ENCODE measurements around the gene RCL1.
"Not testable (repeated sequence)": the region's sequence is repeated elsewhere in the genome, so short reads cannot be mapped to it uniquely, and the experiment has no call there.

Gene RCL1

DNA sequence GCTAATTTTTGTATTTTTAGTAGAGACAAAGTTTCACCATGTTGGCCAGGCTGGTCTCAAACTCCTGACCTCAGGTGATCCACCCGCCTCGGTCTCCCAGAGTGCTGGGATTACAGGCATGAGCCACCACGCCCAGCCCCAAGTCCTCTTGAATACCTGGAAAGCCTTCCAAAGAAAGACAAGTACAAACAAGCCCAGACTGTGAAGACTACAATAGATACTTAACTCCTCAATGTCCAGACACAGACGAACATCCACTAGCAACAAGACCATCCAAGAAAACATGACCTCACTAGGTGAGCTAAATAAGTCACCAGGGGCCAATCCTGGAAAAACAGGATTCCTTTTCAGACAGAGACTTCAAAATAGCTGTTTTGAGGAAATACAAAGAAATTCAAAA, 9.6 kb upstream of the RCL1 start:
- DNase-seq (ENCODE audit: low read depth in 3 of 3) = not testable (repeated sequence)

DNA sequence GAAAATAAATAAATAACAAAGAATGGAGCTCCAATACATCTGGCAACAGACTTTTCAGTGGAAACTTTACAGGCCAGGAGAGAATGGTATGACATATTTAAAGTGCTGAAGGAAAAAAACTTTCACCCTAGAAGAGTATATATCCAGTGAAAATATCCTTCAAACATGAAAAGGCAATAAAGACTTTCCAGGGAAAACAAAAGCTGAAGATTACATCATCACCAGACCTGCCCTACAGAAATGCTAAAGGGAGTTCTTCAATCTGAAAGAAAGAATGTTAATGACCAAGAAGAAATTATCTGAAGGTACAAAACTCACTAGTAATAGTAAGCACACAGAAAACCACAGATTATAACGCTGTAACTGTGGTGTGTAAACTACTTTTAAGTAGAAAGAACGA, 8.3 kb upstream of the RCL1 start:
- DNase-seq (ENCODE audit: low read depth in 3 of 3) = no peak

DNA sequence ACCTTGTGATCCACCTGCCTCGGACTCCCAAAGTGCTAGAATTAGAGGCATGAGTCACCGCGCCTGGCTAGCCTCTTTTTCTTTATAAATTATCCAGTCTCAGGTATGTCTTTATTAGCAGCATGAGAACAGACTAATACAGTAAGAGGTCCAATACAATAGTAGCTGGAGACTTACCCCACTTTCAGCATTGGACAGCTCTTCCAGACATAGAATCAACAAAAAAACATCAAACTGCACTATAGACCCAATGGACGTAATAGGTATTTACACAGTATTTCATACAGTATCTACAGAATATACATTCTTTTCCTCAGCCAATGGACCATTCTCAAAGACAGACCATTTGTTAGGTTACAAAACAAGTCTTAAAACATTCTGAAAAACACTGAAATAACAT, 6.1 kb upstream of the RCL1 start:
- DNase-seq (ENCODE audit: low read depth in 3 of 3) = no peak

DNA sequence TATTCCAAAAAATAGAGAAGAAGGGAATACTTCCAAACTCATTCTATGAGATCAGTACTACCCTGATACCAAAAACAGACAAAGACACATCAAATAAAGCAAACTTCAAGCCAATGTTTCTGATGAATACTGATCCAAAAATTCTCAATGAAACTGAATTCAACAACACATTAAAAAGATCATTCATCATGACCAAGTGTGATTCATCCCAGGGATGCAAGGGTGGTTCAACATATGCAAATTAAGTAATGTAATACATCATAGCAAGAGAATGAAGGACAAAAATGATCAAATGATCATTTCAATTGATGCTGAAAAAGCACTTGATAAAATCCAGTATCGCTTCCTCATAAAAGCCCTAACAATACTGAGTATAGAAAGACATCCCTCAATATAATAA, 4.9 kb upstream of the RCL1 start:
- no peak for DNase-seq (ENCODE audit: low read depth in 3 of 3)

DNA sequence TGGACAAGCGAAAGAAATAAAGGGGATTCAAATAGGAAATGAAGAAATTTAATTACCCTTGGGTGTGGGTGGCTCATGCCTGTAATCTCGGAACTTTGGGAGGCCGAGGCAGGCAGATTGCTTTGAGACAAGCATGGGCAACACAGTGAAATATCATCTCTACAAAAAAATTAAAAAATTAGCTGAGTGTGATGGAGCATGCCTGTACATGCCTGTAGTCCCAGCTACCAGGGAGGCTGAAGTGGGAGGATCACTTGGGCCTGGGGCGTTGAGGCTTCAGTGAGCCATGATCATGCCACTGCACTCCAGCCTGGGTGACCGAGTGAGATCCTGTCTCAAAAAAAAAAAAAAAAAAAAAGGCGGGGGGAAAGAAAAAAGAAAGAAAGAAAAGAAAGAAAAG, 4.0 kb upstream of the RCL1 start:
- no peak for DNase-seq (ENCODE audit: low read depth in 3 of 3)

DNA sequence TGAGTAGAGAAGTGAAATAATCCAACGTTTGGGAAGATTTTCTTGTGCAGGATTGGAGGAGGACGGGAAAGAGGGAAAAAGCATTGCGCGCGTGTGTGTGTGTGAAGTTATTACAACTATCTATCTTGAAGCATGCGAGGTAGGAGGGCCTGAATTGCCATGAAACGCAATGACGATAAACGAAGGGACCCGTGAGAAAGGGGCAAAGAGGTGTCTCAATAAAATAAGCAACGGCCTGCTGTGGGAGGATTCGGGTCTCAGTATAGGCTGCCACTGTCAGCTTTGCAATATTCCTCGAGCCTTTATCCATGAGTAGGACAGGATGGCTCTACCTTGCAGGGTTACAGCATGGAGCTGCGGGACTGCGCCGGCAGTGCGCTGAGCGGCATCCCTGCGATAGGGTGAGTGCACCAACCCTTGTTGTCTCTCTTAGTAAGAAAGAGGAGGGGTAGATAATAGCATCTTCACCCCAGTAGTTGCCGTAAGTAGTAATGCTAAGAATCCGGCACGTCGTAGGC, 631 bp upstream of the RCL1 start:
- no peak for DNase-seq (ENCODE audit: low read depth in 3 of 3)

DNA sequence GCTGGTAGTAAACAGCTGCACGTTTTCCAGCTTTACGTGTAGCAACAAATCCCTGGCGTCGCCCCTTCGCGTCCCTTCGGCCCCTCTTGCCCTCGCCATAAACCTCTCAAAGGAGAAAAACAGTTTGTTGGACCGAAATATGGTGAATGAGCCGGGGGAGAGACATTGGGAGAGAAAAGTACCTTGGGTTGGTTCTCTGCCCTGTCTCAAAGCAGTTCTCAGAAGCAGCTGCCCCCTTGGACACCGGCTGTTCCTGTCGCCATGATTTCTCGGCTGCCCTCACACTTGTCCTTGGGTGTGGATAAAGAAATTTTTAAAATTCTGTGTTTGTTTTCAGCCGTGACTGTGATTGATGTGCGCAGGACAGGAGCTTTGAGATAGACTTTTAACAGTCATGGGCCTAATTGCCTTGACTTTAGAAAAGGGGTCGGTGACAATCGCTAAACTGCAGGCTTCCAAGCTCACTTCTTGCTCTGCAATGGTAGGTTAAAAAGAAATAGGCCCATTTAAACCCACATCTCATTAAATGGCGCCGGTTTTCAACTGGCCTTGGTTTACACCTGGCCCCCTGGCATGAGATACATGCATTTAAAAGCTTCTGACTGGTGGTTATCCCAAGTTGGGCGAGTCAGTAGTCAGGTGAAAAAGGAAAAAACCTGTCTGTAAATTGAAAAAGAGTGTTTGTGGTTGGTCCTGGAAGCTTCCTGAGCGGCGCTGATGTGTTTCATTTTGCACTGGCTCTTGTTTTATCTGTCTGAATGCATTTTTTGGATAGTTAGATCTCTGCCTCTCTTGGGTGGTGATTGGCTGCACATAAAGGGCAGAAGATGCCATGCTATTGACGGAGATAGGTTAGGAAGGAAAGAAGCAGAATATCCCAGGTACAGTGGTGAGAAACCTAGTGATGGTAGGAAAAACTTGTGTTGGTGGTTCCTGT, 983 bp downstream of the RCL1 start:
- DNase-seq (ENCODE audit: low read depth in 3 of 3) = no peak

DNA sequence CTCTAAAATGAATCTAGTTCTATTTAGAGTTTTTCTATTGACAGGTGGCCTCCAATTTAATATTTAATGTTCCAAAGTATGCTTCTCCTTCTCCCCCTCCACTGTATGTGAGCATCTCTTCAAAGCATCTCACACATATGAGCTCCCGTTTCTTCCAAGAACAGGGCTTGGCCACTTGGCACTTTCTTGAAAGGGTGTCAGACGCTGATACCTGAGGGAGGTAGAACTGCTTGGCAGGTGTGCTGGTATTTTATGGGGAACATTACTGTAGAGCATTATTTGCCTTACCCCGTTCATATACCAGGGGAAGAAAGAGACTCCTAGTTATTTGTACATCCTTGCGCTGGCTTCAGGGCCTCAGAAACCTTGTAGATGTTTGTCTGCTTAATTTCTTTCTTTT, 1.9 kb downstream of the RCL1 start:
- no peak for DNase-seq (ENCODE audit: low read depth in 3 of 3)

DNA sequence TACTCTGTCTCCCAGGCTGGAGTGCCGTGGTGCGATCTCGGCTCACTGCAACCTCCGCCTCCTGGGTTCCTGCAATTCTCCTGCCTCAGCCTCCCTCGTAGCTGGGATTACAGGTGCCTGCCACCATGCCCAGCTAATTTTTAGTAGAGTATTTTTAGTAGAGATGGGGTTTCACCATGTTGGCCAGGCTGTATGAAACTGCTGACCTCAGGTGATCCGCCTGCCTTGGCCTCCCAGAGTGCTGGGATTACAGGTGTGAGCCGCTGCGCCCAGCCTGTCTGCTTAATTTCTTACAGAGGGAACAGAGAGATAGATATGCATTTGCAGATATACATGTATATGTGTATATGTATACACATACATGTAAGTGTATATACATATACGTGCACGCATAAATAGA, 2.4 kb downstream of the RCL1 start:
- not testable (repeated sequence) for DNase-seq (ENCODE audit: low read depth in 3 of 3)

DNA sequence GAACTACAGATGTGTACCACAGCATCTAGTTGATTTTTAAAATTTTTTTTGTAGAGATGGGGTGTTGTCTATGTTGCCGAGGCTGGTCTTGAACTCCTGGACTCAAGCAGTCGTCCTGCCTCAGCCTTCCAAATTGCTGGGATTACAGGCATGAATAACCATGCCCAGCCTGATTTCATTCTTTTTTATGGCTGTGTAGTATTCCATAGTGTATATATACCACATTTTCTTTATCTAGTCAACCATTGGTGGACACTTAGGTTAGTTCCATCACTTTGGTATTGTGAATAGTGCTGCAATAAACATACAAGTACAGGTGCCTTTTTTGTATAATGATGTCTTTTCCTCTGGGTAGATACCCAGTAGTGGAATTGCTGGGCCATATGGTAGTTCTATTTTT, 3.8 kb downstream of the RCL1 start:
- no peak for DNase-seq (ENCODE audit: low read depth in 3 of 3)

DNA sequence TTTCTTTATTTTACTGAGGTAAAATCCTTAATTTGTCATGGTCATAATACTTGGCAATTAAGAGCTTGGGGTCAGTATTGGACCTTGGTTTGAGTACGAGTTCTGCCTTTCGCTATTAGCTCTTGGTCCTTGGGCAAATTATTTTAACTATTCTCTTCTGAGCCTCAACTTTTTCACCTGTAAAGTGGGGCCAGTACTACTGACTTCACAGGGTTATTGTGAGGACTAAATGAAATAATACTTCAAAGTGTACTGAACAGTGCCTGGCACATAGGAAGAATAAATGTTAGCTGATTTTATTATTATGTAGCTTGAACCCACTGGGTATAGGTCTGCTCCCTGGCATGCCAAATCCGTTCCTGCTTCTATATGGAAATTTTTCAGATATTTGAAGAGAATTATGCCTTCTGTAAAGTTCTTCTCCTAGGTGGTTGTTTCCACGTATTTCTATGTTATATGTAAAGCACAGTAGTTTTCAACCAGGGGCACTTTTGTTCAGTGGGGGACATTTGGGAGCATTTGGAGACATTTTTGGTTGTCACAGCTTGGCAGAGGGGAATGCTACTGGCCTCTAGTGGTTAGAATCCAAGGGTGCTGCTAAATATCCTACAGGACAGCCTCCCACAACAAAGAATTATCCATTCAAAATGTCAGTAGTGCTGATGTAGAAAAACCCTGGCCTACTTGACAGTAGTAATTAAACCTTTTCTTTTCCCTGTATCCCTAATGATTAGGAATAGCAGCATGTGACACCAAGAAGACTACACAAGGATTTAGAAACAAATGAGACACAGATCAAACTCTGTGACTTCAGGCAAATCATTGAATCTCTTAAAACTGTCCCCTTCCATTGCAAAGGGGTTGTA, 4.5 kb downstream of the RCL1 start:
- no peak for DNase-seq (ENCODE audit: low read depth in 3 of 3)

DNA sequence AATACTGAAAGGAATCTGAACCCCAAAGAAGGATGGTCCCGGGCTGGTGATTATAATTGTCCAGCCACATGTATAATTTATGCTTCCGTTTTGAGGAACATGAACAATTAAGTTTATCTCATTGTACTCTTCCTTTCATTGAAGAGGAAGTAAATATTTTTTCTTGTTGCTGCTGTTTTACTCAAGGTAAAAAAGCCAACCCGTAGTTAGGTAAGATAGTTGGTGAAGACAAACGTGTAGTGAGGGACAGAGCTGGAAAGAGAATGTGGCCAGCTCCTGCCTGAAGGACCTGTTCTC, 5.1 kb downstream of the RCL1 start:
- no peak for DNase-seq (ENCODE audit: low read depth in 3 of 3)

DNA sequence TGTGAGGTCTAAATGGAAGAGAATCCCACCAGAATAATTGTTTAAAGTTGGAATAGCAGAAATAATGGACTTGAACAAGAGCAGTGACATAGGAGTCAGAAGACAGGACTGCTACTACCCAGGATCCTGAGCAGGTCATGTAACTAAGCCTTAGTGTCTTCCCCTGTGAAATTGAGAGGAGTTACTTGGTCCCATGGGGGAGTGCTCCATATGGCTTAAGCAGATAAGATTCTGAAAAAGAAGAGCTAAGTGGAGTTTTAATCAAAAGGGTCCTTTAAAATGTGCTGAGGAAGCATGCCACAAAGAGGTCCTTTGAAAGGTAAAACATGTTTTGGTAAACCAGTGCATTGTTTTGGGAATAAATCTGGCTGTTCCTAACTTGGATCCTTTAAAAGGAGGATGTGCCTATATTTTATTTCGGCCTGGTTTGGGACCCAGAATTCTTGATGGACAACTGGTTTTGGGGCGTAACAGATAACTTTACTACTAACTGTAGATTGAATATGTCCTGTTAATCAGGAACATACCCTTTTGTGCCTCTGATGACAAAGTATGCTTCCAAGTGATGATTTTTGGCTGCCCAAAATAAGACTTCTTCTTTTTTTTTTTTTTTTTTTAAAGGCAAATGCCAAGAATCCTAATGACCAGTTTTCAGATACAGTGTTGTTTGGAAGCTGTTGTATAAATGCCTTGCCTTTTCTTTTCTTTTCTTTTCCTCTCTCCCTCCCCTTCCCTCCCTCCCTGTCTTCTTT, 5.7 kb downstream of the RCL1 start:
- no peak for DNase-seq (ENCODE audit: low read depth in 3 of 3)

DNA sequence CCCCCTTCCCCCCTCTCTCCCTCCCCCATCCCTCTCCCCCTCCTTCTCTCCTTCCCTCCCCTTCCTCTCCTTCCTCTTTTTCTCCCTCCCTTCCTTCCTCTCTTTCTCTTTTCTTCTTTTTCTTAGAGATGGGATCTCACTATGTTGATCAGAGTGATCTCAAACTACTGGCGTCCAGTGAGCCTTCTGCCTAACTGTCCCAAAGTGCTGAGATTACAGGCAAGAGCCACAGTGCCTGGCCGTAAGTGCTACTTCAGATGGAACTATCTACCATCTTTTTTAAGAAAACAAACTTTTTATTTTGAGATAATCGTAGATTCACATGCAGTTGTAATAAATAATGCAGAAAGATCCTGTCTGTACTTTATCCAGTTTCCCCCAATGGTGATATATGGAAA, 6.3 kb downstream of the RCL1 start:
- DNase-seq (ENCODE audit: low read depth in 3 of 3) = no peak

DNA sequence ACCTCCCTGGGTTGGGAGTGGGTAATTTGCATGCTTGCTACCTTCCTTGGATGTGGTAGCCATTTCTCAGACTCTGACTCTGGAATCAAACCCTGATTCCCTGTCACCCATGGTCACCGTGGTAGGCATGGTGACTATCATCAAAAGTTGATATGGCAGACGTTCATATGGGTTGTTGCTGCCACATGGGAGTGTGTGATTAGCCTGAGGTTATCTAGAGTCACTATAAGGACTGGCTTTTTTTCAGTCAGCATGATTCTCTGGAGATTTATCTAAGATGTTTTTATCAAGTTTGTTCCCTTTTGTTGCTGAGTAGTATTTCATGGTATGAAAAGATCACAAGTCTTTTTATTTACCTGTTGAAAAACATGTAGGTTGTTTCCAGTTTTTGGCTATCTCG, 7.0 kb downstream of the RCL1 start:
- no peak for DNase-seq (ENCODE audit: low read depth in 3 of 3)

DNA sequence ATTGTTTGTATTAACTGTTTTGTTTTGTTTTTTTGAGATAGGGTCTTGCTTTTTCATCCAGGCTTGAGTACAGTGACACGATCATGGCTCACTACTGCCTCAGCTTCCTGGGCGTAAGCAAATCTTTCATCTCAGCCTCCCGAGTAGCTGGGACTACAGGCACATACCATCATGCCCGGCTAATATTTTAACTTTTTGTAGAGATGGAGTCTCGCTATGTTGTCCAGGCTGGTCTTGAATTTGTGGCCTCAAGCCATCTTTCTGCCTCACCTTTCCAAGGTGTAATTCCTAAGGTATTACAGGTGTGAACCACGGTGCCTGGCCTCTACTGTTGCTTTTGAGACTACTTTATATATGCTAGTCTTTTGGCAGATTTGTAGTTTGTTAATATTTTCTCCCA, 8.4 kb downstream of the RCL1 start:
- no peak for DNase-seq (ENCODE audit: low read depth in 3 of 3)

DNA sequence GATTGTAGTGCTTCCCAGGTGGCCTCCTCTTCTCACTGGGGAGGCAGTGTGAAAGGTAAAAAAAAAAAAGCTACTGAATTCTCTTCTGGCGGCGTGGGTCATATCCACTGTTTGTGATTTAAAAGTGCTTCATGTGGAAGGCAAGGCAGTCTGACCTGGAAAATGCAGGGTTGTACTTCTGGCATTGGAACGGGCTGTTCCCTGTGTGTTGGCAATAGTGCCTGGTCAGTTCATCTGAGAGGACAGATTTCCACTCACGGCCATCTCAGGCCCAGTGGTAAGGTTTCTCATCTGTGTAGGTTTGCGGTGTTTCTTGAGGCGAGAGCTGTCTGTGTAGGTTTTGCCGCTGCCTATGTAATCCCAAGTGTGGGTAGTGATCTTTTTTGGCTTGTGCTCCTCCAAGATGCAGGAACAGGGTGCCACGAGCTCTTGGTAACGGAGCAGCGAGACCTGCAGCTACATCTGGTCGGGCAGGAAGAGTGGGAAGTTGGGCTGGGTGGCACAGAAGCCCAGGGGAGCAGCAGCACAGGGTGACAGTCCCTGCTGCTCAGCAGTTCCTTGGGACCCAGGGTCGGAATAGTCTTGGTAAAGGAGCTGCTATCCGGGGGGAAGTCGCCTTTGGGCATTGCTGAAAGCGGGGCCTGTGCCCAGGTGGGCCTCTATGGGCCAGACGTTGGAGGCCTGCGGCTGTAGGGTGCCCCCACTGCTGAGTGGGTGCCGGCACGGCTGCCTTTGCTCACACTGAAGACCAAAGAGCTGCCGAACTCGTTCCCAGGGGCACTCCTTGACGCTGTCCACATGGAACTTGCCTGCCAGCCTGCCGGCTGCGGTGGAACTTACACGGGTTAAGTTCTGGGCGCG, 11.2 kb downstream of the RCL1 start:
- DNase-seq (ENCODE audit: low read depth in 3 of 3) = no peak

DNA sequence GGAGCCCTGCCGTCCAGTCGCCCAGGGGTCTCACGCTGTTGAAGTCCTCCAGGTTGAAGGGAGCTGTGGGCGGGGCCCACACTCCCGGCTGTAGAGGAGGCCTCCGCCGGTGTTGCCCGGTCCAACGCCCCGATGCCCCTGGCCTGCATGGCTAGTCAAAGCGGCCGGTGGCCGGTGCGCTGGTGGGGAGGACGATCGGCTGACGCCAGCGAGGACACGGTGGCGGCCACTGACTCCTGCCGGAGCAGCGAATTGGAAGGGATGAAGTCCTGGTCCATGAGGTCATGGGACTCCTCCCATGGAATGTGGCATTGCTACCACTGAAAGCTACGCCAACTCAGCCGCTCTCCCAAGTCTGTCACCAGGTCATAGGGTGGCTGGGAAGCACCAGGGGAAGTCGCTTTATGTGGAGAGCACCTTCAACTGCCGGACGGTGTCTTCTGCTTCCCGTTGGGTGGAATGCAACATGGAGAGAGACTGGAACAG, 11.8 kb downstream of the RCL1 start:
- no peak for DNase-seq (ENCODE audit: low read depth in 3 of 3)

DNA sequence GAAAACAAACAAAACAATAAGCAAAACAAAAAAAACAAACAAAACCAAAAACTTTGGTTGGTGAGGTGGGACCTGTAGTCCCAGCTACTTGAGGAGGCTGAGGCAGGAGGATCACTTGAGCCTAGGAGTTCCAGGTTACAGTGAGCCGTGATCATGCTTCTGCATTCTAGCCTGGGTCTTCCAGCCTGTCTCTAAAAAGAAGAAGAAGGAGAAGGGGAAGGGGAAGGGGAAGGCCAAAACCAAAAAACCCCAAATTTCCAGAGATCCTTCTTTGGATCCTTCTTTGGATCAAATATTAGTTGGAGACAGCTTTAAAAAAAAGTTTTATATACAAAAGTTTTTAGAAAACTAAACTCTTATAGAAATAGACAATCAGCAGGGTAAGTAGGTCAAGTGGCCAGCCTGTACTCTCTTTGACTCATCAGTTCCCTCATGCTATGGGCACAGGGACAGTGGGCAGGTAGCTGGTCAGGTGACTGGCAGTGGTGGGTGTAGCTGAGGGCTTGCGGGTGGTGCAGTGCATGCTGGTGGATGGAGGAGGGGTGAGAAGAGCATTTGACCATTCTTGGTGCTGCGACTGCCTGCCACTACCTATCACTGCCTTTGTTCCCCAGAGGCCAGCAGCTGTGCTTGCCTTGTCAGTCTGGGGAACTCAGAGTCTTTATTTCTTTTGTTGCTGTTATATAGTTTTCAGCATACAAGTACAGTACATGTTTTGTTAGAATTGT, 12.6 kb downstream of the RCL1 start:
- DNase-seq (ENCODE audit: low read depth in 3 of 3) = no peak

DNA sequence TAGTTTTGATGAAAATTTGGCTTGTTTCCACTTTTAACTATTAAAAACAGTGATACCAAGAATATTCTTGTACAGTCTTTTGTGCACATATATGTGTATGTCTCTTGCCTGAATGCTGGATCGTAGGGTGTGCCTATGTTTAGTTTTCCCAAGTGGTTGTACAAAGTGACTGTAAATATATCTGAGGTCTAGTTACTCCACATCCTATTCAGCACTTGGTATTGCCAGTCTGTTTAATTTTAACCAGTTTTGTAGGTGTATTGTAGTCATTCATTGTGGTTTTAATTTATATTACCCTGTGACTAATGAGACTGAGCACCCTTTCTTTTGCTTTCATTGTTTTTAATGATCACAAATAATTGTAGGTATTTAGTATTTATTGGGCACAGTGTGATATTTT, 17.8 kb downstream of the RCL1 start:
- no peak for DNase-seq (ENCODE audit: low read depth in 3 of 3)
